Pancreas (tissue), 10 donors: ENCODE data around the gene COX4I1. TPM values are rescaled to one million over a fixed set of nuclear protein-coding genes. Genes with fewer than 3 reads are reported as not detected.

ENCODE experiments used
- ATAC-seq, 4 donors: fragments of 200-7000 bp; cut with Tn5 transposase; one replicate each; pipeline versions ENCODE4 v1.8.0 to v1.9.1; 2020; ENCODE audit warnings: mild to moderate bottlenecking in 4 of 4, moderate library complexity in 4 of 4
- DNase-seq, 6 donors: peaks; one replicate each; pipeline ENCODE4 v3.0.0-alpha.2; 2020
- FAIRE-seq: peaks from 2 replicates; lab custom pipeline; 2012; peaks lifted over from hg19 to GRCh38; lab: Jason Lieb, UNC
- H3K27ac ChIP-seq, 4 donors: fragments of 200-600 bp; sonication (generic); 1 replicate in 3 of 4; 2 replicates in 1 of 4; pipeline versions ENCODE4 v1.5.0 to v1.8.0; 2020
- H3K27me3 ChIP-seq, 4 donors: fragments of 200-600 bp; one replicate each; pipeline ENCODE4 v1.8.0; 2021
- H3K36me3 ChIP-seq, 3 donors: fragments of 200-600 bp; sonication (generic) in 1 of 3; one replicate each; pipeline versions ENCODE4 v1.5.0 to v1.8.0; 2020 to 2021
- H3K4me1 ChIP-seq, 3 donors: fragments of 200-600 bp; one replicate each; pipeline ENCODE4 v1.8.0; 2021
- H3K4me3 ChIP-seq, 4 donors: fragments of 200-600 bp; sonication (generic) in 2 of 4; one replicate each; pipeline versions ENCODE4 v1.5.0 to v1.8.0; 2020 to 2021
- H3K9me3 ChIP-seq, 4 donors: fragments of 200-600 bp; one replicate each; pipeline ENCODE4 v1.8.0; 2021
- CTCF ChIP-seq, 4 donors: fragments of 200-600 bp; sonication (generic) in 3 of 4; IDR thresholded peaks; one replicate each; pipeline versions ENCODE4 v1.5.0 to v1.8.0; 2021; ENCODE audit warnings: antibody characterized with exemption in 4 of 4
- WGBS, 2 donors: extraction: QIAGEN DNeasy Blood & Tissue Kit; methylation state at CpG; one replicate each; pipeline ENCODE4 v1.1.7; 2013; 5-methylcytosine and 5-hydroxymethylcytosine counted together
- intact Hi-C, 3 donors: fragments of 100-400 bp; cut with DNase I; formaldehyde crosslinking; loops; one replicate each; pipeline versions ENCODE4 v1.11.1 to v1.14.2; 2022
- polyA plus RNA-seq, 2 donors: library from polyadenylated mRNA; stranded (reverse); fragments of 200-250 nt; gene quantifications; one replicate each; pipeline ENCODE4 v1.2.3, GENCODE V29; 2013
- total RNA-seq, 6 donors: library from RNA; stranded (reverse); fragmentation: NEBNext Ultra II Directional in 4 of 6; extraction: Animal tissue kit (Norgen Biotek cat#: 25700) in 4 of 6; gene quantifications; one replicate each; pipeline versions ENCODE4 v1.2.1 to v1.2.4, GENCODE V29; 2021 to 2023
- donor health status: healthy with polysubstance abuse.
- donor health status: DM: no; HTN: no; CAD: no; lungs with moderate emphysema.
- donor health status: DM: no; HTN: no; CAD: no.
- donor health status: control.
- donor health status: control.
- donor health status: Bipolar disorder and iron deficiency.
- donor health status: DM: yes; HTN: yes; CAD: no.
- donor health status: DM: no; HTN: no; CAD: no.
- donor health status: DM: no; HTN: no; CAD: no.
- donor health status: DM: yes; HTN: yes; CAD: no.

Gene COX4I1
- total and polyA plus RNA-seq, 8 donors, result 198 to 510 (median 260) TPM

GRCh38 chr16:85751698-85752501 is 47.6 kb upstream of the COX4I1 start:
- no peaks in the 10 kb centered on the region for H3K9me3 ChIP-seq
- FAIRE-seq (no peak), ATAC-seq (no peak), DNase-seq (peak in 1 of 6 donors; percentile 49)
- TF ChIP-seq CTCF (IDR thresholded peaks at IDR 0.05), result no peak
- peaks cover 28 to 38% (median 35%) of the 10 kb centered on the region in 3 donors for H3K4me1 ChIP-seq
- H3K36me3 ChIP-seq, result no peaks in the 10 kb centered on the region
- no peak overlapping the region for H3K27ac ChIP-seq
- no peaks in the 10 kb centered on the region for H3K27me3 ChIP-seq
- 54% methylated on average over 15 of the region's 15 CpGs for WGBS, 2 donors
- intact Hi-C loops, result no loop called here
- no peak overlapping the region for H3K4me3 ChIP-seq

- DNase-seq (peak; percentile 67 to 89 (median 76)), ATAC-seq (peak; percentile 64 to 74 (median 68)), FAIRE-seq (no peak)
- H3K9me3 ChIP-seq, result no peaks in the 10 kb centered on the region
- 17 to 24% methylated on average over 21 of the region's 21 CpGs for WGBS, 2 donors
- peaks cover 28 to 44% (median 37%) of the 10 kb centered on the region in 3 donors for H3K4me1 ChIP-seq
- H3K36me3 ChIP-seq, result no peaks in the 10 kb centered on the region
- peak overlapping the region; percentile 23 to 75 (median 72) for H3K27ac ChIP-seq
- intact Hi-C loops, result no loop called here
- TF ChIP-seq CTCF (IDR thresholded peaks at IDR 0.05), result no peak
- no peaks in the 10 kb centered on the region for H3K27me3 ChIP-seq
- no peak overlapping the region for H3K4me3 ChIP-seq
Measured at GRCh38 chr16:85752511-85753420, 46.7 kb upstream of the COX4I1 start.

- Histone ChIP-seq H3K4me1 (peaks cover 28 to 44% (median 40%) of the 10 kb centered on the region in 3 donors), H3K27me3 (no peaks in the 10 kb centered on the region), H3K36me3 (no peaks in the 10 kb centered on the region), H3K27ac (peak overlapping the region; percentile 23 to 75 (median 72)), H3K4me3 (no peak overlapping the region), H3K9me3 (no peaks in the 10 kb centered on the region)
- ATAC-seq (peak; percentile 52 to 65 (median 60)), FAIRE-seq (no peak), DNase-seq (peak in 4 of 6 donors; percentile 67 to 82 (median 78))
- no peak for TF ChIP-seq CTCF (IDR thresholded peaks at IDR 0.05)
- 12 to 17% methylated on average over 6 of the region's 6 CpGs for WGBS, 2 donors
- intact Hi-C loops, result no loop called here
Measured at GRCh38 chr16:85753559-85753958, 45.9 kb upstream of the COX4I1 start.

GRCh38 chr16:85753976-85754375 is 45.5 kb upstream of the COX4I1 start:
- Histone ChIP-seq H3K4me1 (peaks cover 28 to 44% (median 40%) of the 10 kb centered on the region in 3 donors), H3K27me3 (no peaks in the 10 kb centered on the region), H3K36me3 (no peaks in the 10 kb centered on the region), H3K9me3 (no peaks in the 10 kb centered on the region), H3K4me3 (no peak overlapping the region), H3K27ac (peak overlapping the region in 2 of 4 donors; percentile 23 to 75)
- 47 to 48% methylated on average over 7 of the region's 7 CpGs for WGBS, 2 donors
- intact Hi-C loops, result no loop called here
- TF ChIP-seq CTCF (IDR thresholded peaks at IDR 0.05), result no peak
- DNase-seq (peak in 4 of 6 donors; percentile 63 to 76 (median 70)), ATAC-seq (peak; percentile 16 to 43 (median 36)), FAIRE-seq (no peak)
